ENCODE results near the gene HECTD4. TPM values are rescaled to one million over a fixed set of nuclear protein-coding genes. Genes with fewer than 3 reads are reported as not detected.
"Not testable (repeated sequence)": the region's sequence is repeated elsewhere in the genome, so short reads cannot be mapped to it uniquely, and the experiment has no call there.

Gene HECTD4
- total and polyA plus RNA-seq, 11 donors = 6.3 to 30.7 (median 23.1) TPM

DNA sequence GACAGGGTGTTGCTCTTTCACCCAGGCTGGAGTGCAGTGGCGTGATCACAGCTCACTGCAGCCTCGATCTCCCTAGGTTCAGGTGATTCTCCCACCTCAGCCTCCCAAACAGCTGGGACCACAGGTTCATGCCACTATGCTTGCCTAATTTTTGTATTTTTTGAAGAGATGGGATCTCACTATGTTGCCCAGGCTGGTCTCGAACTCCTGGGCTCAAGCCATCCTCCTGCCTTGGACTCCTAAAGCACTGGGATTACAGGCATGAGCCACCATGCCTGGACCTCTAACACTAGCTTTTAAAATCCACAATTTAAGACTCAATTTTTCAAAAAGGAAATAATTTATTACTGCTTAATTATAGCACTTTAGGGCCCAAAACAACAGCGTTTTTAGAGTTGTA, 149.0 kb downstream of the HECTD4 start:
- no peak overlapping the region for H3K27ac ChIP-seq
- 88 to 97% (median 95%) methylated on average over 4 of the region's 4 CpGs for WGBS, 4 donors
- H3K9me3 ChIP-seq = no peaks in the 10 kb centered on the region
- DNase-seq (no peak), ATAC-seq (no peak)
- H3K4me3 ChIP-seq = no peak overlapping the region
- no peaks in the 10 kb centered on the region for H3K4me1 ChIP-seq
- intact Hi-C loops (cut with DNase I) = no loop called here
- peaks cover 0 to 100% (median 100%) of the 10 kb centered on the region in 9 donors for H3K36me3 ChIP-seq
- H3K27me3 ChIP-seq = no peaks in the 10 kb centered on the region
- TF ChIP-seq POLR2A (IDR thresholded peaks at IDR 0.05) = no peak
- TF ChIP-seq, protein P1, sequence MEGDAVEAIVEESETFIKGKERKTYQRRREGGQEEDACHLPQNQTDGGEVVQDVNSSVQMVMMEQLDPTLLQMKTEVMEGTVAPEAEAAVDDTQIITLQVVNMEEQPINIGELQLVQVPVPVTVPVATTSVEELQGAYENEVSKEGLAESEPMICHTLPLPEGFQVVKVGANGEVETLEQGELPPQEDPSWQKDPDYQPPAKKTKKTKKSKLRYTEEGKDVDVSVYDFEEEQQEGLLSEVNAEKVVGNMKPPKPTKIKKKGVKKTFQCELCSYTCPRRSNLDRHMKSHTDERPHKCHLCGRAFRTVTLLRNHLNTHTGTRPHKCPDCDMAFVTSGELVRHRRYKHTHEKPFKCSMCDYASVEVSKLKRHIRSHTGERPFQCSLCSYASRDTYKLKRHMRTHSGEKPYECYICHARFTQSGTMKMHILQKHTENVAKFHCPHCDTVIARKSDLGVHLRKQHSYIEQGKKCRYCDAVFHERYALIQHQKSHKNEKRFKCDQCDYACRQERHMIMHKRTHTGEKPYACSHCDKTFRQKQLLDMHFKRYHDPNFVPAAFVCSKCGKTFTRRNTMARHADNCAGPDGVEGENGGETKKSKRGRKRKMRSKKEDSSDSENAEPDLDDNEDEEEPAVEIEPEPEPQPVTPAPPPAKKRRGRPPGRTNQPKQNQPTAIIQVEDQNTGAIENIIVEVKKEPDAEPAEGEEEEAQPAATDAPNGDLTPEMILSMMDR (IDR thresholded peaks at IDR 0.05) = no peak

DNA sequence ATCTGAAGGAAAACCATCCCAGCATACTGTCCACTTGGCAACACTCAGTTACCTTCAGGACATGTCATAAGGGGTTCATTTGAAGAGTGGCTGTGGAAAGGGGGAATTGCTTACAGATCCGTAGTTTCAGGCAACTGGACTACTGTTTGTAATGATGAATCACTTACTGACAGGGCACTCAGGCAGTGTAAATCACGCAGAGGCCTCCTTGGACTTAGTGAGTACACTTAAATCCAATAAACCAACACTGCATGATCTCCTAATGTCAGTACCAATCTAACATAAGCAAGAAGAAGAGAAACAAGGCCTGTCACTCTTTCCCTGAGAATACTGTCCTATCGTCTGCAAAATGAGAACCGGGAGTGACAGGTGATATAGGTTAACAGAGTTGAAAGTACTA, 152.1 kb downstream of the HECTD4 start:
- TF ChIP-seq, protein P1 (IDR thresholded peaks at IDR 0.05) = no peak
- no peak for TF ChIP-seq POLR2A (IDR thresholded peaks at IDR 0.05)
- DNase-seq (no peak), ATAC-seq (no peak)
- H3K36me3 ChIP-seq = peaks cover 0 to 100% (median 95%) of the 10 kb centered on the region in 9 donors
- no peak overlapping the region for H3K4me3 ChIP-seq
- no peaks in the 10 kb centered on the region for H3K27me3 ChIP-seq
- intact Hi-C loops (cut with DNase I) = no loop called here
- no peaks in the 10 kb centered on the region for H3K9me3 ChIP-seq
- H3K4me1 ChIP-seq = no peaks in the 10 kb centered on the region
- 86 to 94% (median 88%) methylated on average over 4 of the region's 4 CpGs for WGBS, 4 donors
- H3K27ac ChIP-seq = no peak overlapping the region

DNA sequence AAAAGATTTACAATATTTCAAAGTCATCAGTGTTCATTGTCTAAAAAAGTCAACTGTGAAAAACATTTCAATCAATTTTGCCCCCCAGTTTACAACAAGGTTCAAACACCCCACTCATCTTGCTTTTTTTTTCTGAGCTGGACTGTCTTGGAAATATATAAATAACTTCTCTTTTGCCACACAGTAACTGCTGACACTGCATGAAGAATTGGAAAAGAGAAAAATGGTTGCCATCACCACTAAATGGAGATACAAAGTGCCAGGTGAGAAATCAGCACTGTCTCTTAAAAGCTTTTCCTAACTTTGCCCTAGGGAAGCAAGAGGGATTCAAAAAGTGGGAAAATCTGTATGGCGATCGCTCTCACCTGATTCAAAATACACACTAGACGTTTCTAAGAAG, 155.5 kb downstream of the HECTD4 start:
- H3K27me3 ChIP-seq = no peaks in the 10 kb centered on the region
- no peaks in the 10 kb centered on the region for H3K9me3 ChIP-seq
- intact Hi-C loops (cut with DNase I) = no loop called here
- ATAC-seq (no peak), DNase-seq (no peak)
- H3K36me3 ChIP-seq = peaks cover 0 to 98% (median 77%) of the 10 kb centered on the region in 9 donors
- no peak overlapping the region for H3K4me3 ChIP-seq
- H3K27ac ChIP-seq = no peak overlapping the region
- 85 to 96% (median 94%) methylated on average over 3 of the region's 3 CpGs for WGBS, 4 donors
- H3K4me1 ChIP-seq = no peaks in the 10 kb centered on the region
- TF ChIP-seq POLR2A (IDR thresholded peaks at IDR 0.05) = no peak
- TF ChIP-seq, protein P1 (IDR thresholded peaks at IDR 0.05) = no peak

DNA sequence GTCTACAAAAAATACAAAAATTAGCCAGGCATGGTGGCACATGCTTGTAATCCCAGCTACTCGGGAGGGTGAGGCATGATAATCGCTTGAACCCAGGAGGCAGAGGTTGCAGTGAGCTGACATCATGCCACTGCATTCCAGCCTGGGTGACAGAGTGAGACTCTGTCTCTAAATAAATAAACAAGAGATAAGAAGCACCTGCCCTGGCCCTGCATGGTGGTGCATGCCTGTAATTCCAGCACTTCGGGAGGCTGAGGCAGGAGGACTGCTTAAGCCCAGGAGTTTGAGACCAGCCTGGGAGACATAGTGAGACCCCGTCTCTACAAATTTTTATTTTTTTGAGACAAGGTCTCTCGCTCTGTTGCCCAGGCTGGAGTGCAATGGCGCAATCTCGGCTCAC, 161.6 kb downstream of the HECTD4 start:
- intact Hi-C loops (cut with DNase I); ATAC-seq; H3K9me3 ChIP-seq; H3K4me3 ChIP-seq; DNase-seq; H3K4me1 ChIP-seq; H3K27me3 ChIP-seq; H3K27ac ChIP-seq: not testable (repeated sequence)
- peaks cover 0 to 88% (median 49%) of the 10 kb centered on the region in 9 donors for H3K36me3 ChIP-seq
- 83 to 92% (median 87%) methylated on average over 7 of the region's 7 CpGs for WGBS, 4 donors

DNA sequence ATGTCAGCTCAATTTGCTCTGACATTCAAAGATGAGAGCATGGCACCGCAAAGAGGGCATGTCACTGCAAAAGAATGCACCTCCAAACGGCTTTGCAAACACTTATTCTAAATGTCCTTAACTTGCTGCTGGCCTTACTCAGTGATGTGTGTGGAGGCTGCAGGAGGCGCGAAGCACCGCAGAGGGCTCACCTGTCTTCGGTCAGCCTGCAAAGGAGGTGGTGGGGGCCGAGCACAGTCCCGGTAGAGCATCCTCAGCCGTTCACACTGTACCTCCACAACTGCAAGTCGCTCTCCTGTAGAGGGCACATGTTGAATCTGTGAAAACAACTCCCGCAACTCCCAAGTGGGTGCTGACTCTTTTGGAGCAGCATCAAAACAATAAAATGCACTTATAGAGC, 163.0 kb downstream of the HECTD4 start:
- WGBS, 4 donors = 64 to 88% (median 82%) methylated on average over 11 of the region's 11 CpGs

More for the DNA sequence above, 163.0 kb downstream of the HECTD4 start:
- ATAC-seq = no peak
- H3K9me3 ChIP-seq = no peaks in the 10 kb centered on the region
- TF ChIP-seq, protein P1 (IDR thresholded peaks at IDR 0.05) = no peak
- TF ChIP-seq POLR2A (IDR thresholded peaks at IDR 0.05) = no peak
- H3K27ac ChIP-seq = no peak overlapping the region
- intact Hi-C loops (cut with DNase I) = no loop called here
- no peak for DNase-seq
- H3K4me1 ChIP-seq = no peaks in the 10 kb centered on the region
- H3K36me3 ChIP-seq = peaks cover 0 to 88% (median 53%) of the 10 kb centered on the region in 9 donors
- no peak overlapping the region for H3K4me3 ChIP-seq
- H3K27me3 ChIP-seq = no peaks in the 10 kb centered on the region
